Measurements from ENCODE around the gene LYVE1. TPM values are rescaled to one million over a fixed set of nuclear protein-coding genes. Genes with fewer than 3 reads are reported as not detected.

The LYVE1 gene
- total RNA-seq, 1 experiment from 2014 or later, result 0.11 TPM

DNA sequence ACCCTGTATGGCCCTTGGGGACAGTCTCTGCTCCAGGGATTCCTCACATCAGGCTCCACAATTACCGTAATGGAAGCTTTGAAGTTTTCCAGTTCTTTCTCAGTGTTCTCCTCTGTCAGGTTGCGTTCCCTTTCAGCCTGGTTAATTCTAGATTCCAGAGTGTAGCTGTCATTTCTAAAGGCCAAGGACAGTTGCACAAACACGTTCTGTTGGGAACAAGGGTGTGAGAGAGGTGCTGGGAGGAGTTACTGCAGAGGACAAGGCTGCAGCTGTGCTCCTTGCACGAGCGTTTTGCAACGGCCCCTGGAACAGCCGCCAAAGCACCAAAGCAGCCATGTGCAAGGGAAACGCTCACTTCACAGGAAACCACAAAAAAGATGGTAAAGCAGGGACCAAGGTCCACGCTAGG is 35.9 kb upstream of the LYVE1 start:
- ChIA-PET POLR2A (ENCODE audit: low non-redundant PET) (no interaction called here), CTCF (no interaction called here)

GRCh38 chr11:10603721-10604297 is 35.3 kb upstream of the LYVE1 start:
- CTCF ChIA-PET, result no interaction called here
- Histone ChIP-seq H3K36me3 (ENCODE audit: insufficient read depth, low read length, poor library complexity, severe bottlenecking) (no peaks in the 10 kb centered on the region), H3K27ac (ENCODE audit: low read depth, low read length, poor library complexity, severe bottlenecking) (peak overlapping the region; percentile 27), H3K9me3 (ENCODE audit: low read depth, low read length, poor library complexity, severe bottlenecking) (no peaks in the 10 kb centered on the region), H3K27me3 (replicated peaks; ENCODE audit: insufficient read depth, low read depth, low read length, poor library complexity) (no peaks in the 10 kb centered on the region), H3K4me1 (ENCODE audit: insufficient read depth, low read length, poor library complexity, severe bottlenecking) (peaks cover 25% of the 10 kb centered on the region), H3K4me3 (ENCODE audit: low read depth, low read length, poor library complexity, severe bottlenecking) (no peak overlapping the region)
- TF ChIP-seq EZH2 (IDR thresholded peaks at IDR 0.05; ENCODE audit: borderline replicate concordance, low read depth, low read length, poor library complexity, severe bottlenecking), result no peak
- TF ChIP-seq, protein P1, sequence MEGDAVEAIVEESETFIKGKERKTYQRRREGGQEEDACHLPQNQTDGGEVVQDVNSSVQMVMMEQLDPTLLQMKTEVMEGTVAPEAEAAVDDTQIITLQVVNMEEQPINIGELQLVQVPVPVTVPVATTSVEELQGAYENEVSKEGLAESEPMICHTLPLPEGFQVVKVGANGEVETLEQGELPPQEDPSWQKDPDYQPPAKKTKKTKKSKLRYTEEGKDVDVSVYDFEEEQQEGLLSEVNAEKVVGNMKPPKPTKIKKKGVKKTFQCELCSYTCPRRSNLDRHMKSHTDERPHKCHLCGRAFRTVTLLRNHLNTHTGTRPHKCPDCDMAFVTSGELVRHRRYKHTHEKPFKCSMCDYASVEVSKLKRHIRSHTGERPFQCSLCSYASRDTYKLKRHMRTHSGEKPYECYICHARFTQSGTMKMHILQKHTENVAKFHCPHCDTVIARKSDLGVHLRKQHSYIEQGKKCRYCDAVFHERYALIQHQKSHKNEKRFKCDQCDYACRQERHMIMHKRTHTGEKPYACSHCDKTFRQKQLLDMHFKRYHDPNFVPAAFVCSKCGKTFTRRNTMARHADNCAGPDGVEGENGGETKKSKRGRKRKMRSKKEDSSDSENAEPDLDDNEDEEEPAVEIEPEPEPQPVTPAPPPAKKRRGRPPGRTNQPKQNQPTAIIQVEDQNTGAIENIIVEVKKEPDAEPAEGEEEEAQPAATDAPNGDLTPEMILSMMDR (conservative IDR thresholded peaks at IDR 0.05; ENCODE audit: low read depth, low read length), result no peak
- intact Hi-C loops (cut with micrococcal nuclease; ENCODE audit: unreplicated experiment), result no loop called here
- no TSS peak for BruUV-seq (replicated peaks)
- DNase-seq (ENCODE audit: low spot score), result no peak
- POLR2A ChIA-PET (ENCODE audit: low non-redundant PET), result no interaction called here

More for the DNA sequence above, 35.9 kb upstream of the LYVE1 start:
- intact Hi-C loops (cut with micrococcal nuclease; ENCODE audit: unreplicated experiment), result no loop called here
- Histone ChIP-seq H3K9me3 (ENCODE audit: low read depth, low read length, poor library complexity, severe bottlenecking) (no peaks in the 10 kb centered on the region), H3K4me1 (ENCODE audit: insufficient read depth, low read length, poor library complexity, severe bottlenecking) (peaks cover 25% of the 10 kb centered on the region), H3K27me3 (replicated peaks; ENCODE audit: insufficient read depth, low read depth, low read length, poor library complexity) (no peaks in the 10 kb centered on the region), H3K36me3 (ENCODE audit: insufficient read depth, low read length, poor library complexity, severe bottlenecking) (no peaks in the 10 kb centered on the region), H3K27ac (ENCODE audit: low read depth, low read length, poor library complexity, severe bottlenecking) (peak overlapping the region; percentile 27), H3K4me3 (ENCODE audit: low read depth, low read length, poor library complexity, severe bottlenecking) (no peak overlapping the region)
- no TSS peak for BruUV-seq (replicated peaks)
- no peak for TF ChIP-seq EZH2 (IDR thresholded peaks at IDR 0.05; ENCODE audit: borderline replicate concordance, low read depth, low read length, poor library complexity, severe bottlenecking)
- TF ChIP-seq, protein P1 (conservative IDR thresholded peaks at IDR 0.05; ENCODE audit: low read depth, low read length), result no peak
- no peak for DNase-seq (ENCODE audit: low spot score)

DNA sequence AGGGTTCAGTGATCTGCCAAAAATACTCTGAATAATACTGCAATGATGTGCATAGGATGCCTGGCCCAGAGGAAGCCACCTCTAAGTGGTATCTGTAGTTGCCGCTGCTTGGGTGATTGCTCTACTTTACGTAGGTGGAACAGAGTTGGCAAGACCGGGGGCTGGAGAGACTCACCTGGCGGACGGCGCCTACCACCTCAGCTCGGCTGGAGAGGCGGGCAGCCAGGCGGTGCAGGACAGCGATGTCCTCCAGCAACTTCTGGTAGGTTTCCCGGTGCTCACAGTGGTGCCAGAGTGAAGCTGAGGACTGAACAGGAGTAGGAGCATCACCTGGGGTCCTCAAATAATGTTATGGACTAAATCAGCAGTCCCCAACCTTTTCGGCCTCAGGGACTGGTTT is 34.5 kb upstream of the LYVE1 start:
- H3K27me3 ChIP-seq (replicated peaks; ENCODE audit: insufficient read depth, low read depth, low read length, poor library complexity), result no peaks in the 10 kb centered on the region
- H3K9me3 ChIP-seq (ENCODE audit: low read depth, low read length, poor library complexity, severe bottlenecking), result no peaks in the 10 kb centered on the region
- H3K4me1 ChIP-seq (ENCODE audit: insufficient read depth, low read length, poor library complexity, severe bottlenecking), result peaks cover 25% of the 10 kb centered on the region
- no peak overlapping the region for H3K27ac ChIP-seq (ENCODE audit: low read depth, low read length, poor library complexity, severe bottlenecking)
- ChIA-PET CTCF (no interaction called here), POLR2A (ENCODE audit: low non-redundant PET) (no interaction called here)
- intact Hi-C loops (cut with micrococcal nuclease; ENCODE audit: unreplicated experiment), result no loop called here
- BruUV-seq (replicated peaks), result no TSS peak
- no peak for DNase-seq (ENCODE audit: low spot score)
- no peak for TF ChIP-seq EZH2 (IDR thresholded peaks at IDR 0.05; ENCODE audit: borderline replicate concordance, low read depth, low read length, poor library complexity, severe bottlenecking)
- TF ChIP-seq, protein P1 (conservative IDR thresholded peaks at IDR 0.05; ENCODE audit: low read depth, low read length), result no peak
- H3K4me3 ChIP-seq (ENCODE audit: low read depth, low read length, poor library complexity, severe bottlenecking), result no peak overlapping the region
- no peaks in the 10 kb centered on the region for H3K36me3 ChIP-seq (ENCODE audit: insufficient read depth, low read length, poor library complexity, severe bottlenecking)

Measured in A673 (cell line).